DMS114 treated with DMSO at 0.1 percent for 48 hours (cell line): Measurements from ENCODE around the gene ATRNL1.
"Not testable (repeated sequence)": the region's sequence is repeated elsewhere in the genome, so short reads cannot be mapped to it uniquely, and the experiment has no call there.

ENCODE experiments used
- DNase-seq: peaks from one replicate; lab custom pipeline; 2025; ENCODE audit not compliant: unreplicated experiment; lab: John Stamatoyannopoulos, UW

ATRNL1 gene

DNA sequence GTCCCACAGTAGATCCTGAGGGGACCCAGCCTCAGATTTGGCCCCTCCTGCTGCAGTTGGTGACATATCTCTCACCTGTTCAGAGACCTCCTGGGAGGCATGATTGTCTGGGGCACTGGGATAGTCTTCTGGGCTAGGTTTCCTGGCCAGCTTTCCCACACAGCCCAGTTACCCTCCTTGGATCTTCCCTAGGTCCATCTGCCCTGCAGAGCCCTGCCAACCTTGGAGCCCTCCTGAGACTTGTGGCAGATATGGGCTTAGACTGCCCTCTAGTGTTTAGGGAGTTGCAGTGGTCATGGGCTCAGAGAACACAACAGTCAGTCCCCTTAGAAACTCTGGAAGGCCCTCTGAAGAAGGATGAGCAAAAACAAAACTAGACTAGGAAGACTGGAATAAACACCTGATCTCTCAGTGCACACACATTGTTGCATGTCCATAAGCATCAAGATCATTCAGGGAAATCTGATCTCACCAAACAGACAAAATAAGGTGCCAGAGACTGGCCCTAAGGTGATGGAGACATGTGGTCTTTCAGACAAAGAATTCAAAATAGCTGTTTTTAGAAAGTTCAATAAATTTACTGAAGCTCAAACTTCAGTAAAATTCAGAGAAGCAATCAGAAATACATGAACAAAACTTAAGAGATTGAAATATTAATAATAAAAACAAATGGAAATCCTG, 324.6 kb downstream of the ATRNL1 start:
- DNase-seq, result peak; percentile 56

DNA sequence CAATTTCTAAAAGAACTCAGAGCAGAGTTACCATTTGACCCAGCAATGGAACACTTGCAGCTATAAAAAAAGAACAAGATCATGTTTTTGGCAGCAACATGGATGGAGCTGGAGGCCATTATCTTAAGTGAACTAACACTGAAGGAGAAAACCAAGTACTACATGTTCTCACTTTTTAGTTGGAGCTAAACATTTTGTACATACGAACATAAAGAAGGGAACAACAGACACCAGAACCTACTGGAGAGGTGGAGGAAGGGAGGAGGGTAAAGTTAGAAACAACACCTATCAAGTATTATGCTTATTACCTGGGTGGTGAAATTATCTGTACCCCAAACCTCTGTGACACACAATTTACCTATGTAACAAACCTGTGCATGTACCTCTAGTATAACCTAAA, 329.5 kb downstream of the ATRNL1 start:
- no peak for DNase-seq

GRCh38 chr10:115427611-115428010, 334.4 kb downstream of the ATRNL1 start:
- DNase-seq, result no peak

DNA sequence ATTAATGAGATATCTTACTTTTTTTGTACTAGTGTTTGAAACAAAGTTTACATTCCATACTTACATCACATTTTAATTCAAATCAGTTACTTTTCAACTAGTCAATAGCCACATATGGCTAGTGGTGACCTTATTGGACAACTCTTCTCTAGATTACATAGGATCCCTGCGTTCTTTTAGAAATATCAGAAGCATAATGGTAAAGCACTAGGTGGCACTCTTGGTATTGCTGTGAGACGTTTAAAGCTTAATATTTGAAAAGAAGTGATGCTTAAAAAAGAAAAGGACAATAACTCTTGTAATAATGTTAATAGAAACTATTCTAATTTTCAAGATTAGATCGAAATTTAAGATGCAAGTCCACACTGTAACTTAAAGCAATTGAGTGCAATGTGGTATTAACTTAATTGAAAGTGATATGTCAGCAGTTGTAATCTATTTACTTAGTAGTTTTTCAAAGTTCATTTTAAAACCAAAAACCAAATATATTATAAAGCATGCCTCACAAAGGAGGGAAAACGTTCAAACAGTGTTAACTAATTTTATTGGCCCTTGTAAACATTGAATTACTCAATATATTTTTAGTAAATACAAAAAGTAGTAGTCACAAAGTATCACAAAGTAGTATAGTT, 339.1 kb downstream of the ATRNL1 start:
- peak; percentile 66 for DNase-seq

GRCh38 chr10:115436999-115437398, 343.8 kb downstream of the ATRNL1 start:
- DNase-seq, result no peak

DNA sequence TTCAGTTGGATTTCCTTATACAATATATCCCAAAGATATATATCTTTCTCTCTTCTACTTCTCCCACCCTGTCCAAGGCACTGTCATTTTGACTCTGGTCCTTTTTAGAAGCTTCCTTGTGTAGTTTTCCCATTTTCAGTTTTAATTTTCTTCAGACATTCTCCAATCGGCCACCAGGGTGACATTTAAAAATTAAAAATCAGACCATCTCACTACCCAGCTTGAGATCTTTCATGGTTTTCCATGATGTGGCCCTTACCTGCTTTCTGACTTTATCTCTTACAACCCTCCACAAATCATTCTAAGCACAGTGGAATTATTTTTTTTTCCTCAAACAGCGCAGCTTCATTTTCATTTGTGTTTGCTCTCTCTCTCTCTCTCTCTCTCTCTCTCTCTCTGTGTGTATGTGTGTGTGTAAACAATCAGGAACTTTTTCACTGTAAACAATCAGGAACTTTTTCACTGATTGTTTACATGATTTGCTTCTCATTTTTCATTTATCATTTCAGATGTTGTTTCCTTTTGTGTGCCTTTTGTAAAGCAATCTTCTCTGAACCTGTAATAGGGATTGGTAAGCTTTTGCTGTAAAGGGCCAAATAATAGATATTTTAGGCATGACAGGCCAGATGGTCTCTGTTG, 348.9 kb downstream of the ATRNL1 start:
- no peak for DNase-seq

- DNase-seq, result no peak
Observed at GRCh38 chr10:115456812-115457211, 363.6 kb downstream of the ATRNL1 start.

DNA sequence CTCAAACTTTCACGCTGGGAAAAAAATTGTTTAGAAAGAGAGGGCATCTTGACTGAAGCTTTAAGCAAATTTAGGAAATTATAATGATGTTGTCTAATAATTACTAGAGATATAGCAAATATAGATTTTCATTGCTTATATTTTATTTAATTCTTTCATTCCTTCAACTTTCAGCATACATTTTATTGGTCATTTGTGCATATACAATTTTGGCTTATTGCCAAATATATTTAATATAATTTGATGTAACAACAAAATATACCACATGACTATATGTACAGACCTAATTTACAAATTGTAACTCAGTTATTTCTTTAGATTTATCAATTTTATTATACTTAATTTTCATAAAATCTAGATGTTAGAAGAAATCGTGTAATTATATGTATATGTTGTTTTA, 390.1 kb downstream of the ATRNL1 start:
- no peak for DNase-seq

- no peak for DNase-seq
Observed at GRCh38 chr10:115491526-115492140, 398.5 kb downstream of the ATRNL1 start.

DNA sequence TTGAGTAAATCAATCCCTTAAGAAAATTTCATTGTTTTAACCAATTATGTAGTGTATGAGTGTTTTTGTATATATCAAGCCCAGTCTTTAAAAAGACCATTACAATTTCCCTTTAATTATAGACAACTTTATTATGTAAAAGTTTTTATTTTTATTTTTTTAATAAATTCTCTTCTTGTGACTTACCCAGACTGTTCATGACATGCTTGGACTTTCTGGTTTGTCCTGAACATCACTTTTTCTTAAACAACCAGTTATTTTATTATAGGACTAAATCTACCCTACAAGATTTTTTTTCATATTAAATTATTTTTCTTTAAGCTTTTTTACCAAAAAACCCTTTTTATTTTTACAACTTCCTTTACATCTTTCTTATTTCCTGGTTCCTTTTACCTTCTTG, 410.4 kb downstream of the ATRNL1 start:
- no peak for DNase-seq

DNA sequence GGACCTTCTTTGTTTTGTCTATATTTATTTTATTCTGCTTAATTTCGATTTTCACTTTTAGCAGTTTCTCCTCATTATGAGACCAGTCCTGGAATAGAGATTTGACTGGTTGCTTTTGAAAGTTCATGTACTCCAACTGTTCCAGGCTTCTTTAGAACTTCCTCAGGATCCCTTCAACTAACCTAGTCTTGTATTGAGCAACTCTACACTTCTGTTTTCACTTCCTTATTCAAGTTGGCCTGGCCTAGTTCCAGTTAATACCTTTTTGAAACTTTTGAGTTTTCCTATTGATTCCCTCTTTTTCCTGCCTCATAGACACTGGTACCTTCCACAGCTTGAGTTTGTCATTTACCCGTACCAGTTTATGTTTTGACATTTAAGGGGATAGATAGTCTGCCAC, 421.7 kb downstream of the ATRNL1 start:
- DNase-seq, result no peak

- DNase-seq, result no peak
Observed at GRCh38 chr10:115525141-115525540, 432.0 kb downstream of the ATRNL1 start.

GRCh38 chr10:115527682-115528081, 434.5 kb downstream of the ATRNL1 start:
- not testable (repeated sequence) for DNase-seq

GRCh38 chr10:115536401-115536800, 443.2 kb downstream of the ATRNL1 start:
- DNase-seq, result not testable (repeated sequence)

DNA sequence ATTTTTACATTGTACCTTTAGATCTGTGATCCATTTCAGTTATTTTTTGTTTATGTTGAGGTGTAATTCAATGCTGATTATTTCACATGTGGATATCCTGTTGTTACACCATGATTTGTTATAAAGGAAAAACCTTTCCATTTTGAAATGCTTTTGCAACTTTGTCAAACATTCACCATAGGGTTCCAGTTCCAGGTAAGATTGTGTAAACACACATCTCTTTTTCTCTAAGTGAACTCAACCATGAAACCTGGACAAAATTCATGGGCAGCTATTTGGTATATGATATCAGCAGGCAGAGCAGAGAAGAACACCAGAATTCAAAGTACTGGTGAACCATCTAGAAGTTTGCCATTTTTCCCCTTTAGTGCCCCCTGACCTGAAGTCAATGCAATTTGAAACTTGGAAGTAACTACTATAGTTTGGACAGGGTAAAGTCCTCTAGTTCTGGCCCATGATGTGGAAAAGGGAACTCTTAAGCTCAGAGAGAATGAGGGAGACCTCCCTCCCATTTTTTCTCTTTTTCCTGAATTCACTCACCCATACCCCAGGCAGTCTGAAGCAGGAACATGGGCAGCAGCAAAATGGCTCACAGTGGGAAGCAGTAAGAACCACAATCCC, 446.1 kb downstream of the ATRNL1 start:
- DNase-seq, result no peak

- no peak for DNase-seq
Observed at GRCh38 chr10:115555887-115556402, 462.8 kb downstream of the ATRNL1 start.

GRCh38 chr10:115558252-115558651, 465.1 kb downstream of the ATRNL1 start:
- no peak for DNase-seq

DNA sequence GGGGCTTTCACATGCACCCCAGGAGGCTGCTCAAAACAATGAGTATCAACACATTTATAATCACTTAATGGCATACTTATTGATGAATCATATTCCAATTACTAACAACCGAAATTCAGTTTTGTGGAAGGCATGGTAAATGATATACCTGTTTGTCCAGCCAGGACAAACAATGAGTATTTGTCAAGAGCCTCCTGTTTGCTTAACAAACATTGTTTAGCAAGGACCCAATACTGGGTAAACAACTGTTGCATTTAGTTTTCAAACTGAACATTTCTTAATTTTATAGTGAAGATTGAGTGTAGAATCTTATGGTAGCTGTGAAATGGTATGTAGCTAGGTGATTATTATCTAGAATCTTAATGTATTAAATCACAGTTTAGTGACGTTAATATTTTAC, 473.7 kb downstream of the ATRNL1 start:
- no peak for DNase-seq

GRCh38 chr10:115572740-115573455, 479.7 kb downstream of the ATRNL1 start:
- DNase-seq, result no peak

DNA sequence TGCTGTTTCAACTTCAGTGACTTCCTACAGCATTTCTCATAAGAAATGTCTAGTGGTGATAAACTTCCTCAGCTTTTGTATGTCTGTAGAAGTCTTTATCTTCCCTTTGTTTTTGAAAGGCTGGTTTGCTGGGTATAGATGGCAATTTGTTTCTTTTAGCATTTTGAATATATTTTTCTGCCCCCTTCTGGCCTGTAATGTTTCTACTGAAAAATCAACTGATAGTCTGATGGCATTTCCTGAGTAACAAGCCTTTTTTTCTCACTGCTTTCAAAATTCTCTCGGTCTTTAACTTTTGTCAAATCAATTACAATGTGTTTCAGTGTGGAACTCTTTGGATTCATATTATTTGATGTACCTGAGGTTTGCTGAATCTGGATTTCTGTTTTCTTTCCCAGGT, 487.1 kb downstream of the ATRNL1 start:
- no peak for DNase-seq

GRCh38 chr10:115593060-115593459, 499.9 kb downstream of the ATRNL1 start:
- DNase-seq, result no peak
